Fibroblast of lung (primary cell): ENCODE results near the gene ANKRD53. TPM values are rescaled to one million over a fixed set of nuclear protein-coding genes. Genes with fewer than 3 reads are reported as not detected.

Experiments used
- DNase-seq, 2 donors: peaks; one replicate each; pipeline versions ENCODE4 v3.0.0 to v3.0.0-alpha.2; 2010; ENCODE audit warnings: low read depth in 2 of 2
- H2AFZ ChIP-seq: 2 replicates; pipeline ENCODE4 v1.5.1; 2012; ENCODE audit warnings: low read length, control low read depth, inconsistent platforms
- H3K27ac ChIP-seq: 2 replicates; pipeline ENCODE4 v1.5.1; 2011; ENCODE audit warnings: low read length, control low read depth; ENCODE audit not compliant: insufficient read depth
- H3K27me3 ChIP-seq: 2 replicates; pipeline ENCODE4 v1.5.1; 2011; ENCODE audit warnings: mild to moderate bottlenecking, low read length; ENCODE audit not compliant: control insufficient read depth, insufficient read depth
- H3K36me3 ChIP-seq: 2 replicates; pipeline ENCODE4 v1.5.1; 2011; ENCODE audit warnings: low read length; ENCODE audit not compliant: control insufficient read depth, insufficient read depth
- H3K4me1 ChIP-seq: 2 replicates; pipeline ENCODE4 v1.5.1; 2011; ENCODE audit warnings: low read length; ENCODE audit not compliant: control insufficient read depth, insufficient read depth; ENCODE audit errors: extremely low read depth
- H3K4me2 ChIP-seq: 2 replicates; pipeline ENCODE4 v1.5.1; 2011; ENCODE audit warnings: low read length, control low read depth; ENCODE audit not compliant: insufficient read depth; ENCODE audit errors: extremely low read depth
- H3K4me3 ChIP-seq, 4 experiments: fragments of 200-600 bp in 1 of 4; sonication (generic) in 1 of 4; replicated peaks in 1 of 4; 2 replicates each; pipeline ENCODE4 v1.5.1; 2011 to 2016; ENCODE audit warnings: low read length in 4 of 4, low read depth in 3 of 4, mild to moderate bottlenecking in 3 of 4, control low read depth in 2 of 4, inconsistent platforms in 1 of 4, mixed read lengths in 1 of 4; ENCODE audit not compliant: insufficient read depth in 1 of 4; ENCODE audit errors: control extremely low read depth in 1 of 4
- H3K79me2 ChIP-seq: 2 replicates; pipeline ENCODE4 v1.5.1; 2012; ENCODE audit warnings: mild to moderate bottlenecking, low read length, inconsistent platforms; ENCODE audit not compliant: control insufficient read depth, insufficient read depth
- H3K9ac ChIP-seq: 2 replicates; pipeline ENCODE4 v1.5.1; 2011; ENCODE audit warnings: mild to moderate bottlenecking, low read length, control low read depth; ENCODE audit not compliant: insufficient read depth
- H3K9me3 ChIP-seq: 2 replicates; pipeline ENCODE4 v1.5.1; 2012; ENCODE audit warnings: low read depth, low read length; ENCODE audit not compliant: control insufficient read depth, insufficient read depth
- H4K20me1 ChIP-seq: 2 replicates; pipeline ENCODE4 v1.5.1; 2011; ENCODE audit warnings: low read length; ENCODE audit not compliant: control insufficient read depth, insufficient read depth; ENCODE audit errors: extremely low read depth
- EZH2 ChIP-seq: IDR thresholded peaks from 2 replicates; pipeline ENCODE4 v1.5.1; 2012; ENCODE audit warnings: low read length, control low read depth, mild to moderate bottlenecking; ENCODE audit errors: missing control alignments
- polyA plus RNA-seq, 2 donors: library from polyadenylated mRNA; depleted of rRNA in 1 of 2; stranded (reverse) in 1 of 2; unstranded in 1 of 2; fragments of >200 nt; gene quantifications; 2 replicates each; pipeline ENCODE4 v1.2.1, GENCODE V29; 2011 to 2012; ENCODE audit warnings: missing spikeins in 1 of 2
- total RNA-seq: library from RNA; depleted of rRNA; stranded (reverse); fragments of >200 nt; gene quantifications from 2 replicates; pipeline ENCODE4 v1.2.1, GENCODE V29; 2014
- TF ChIP-seq, protein P1 (sequence below), 2 donors: IDR thresholded peaks in 1 of 2; conservative IDR thresholded peaks in 1 of 2; 1 replicate in 1 of 2; 2 replicates in 1 of 2; pipeline ENCODE4 v1.5.1; 2011 to 2012; ENCODE audit warnings: low read length in 2 of 2, control low read depth in 1 of 2, inconsistent platforms in 1 of 2, low read depth in 1 of 2, mild to moderate bottlenecking in 1 of 2

Gene ANKRD53
- total and polyA plus RNA-seq, 2 donors (not counting 1 experiment from before 2014, with no cell fraction given): 0.58 to 1.3 TPM

GRCh38 chr2:71003966-71004755 is 25.7 kb downstream of the ANKRD53 start:
- H3K27me3 ChIP-seq: no peaks in the 10 kb centered on the region
- no peaks in the 10 kb centered on the region for H3K4me1 ChIP-seq
- H3K4me2 ChIP-seq: no peak overlapping the region
- H4K20me1 ChIP-seq: no peaks in the 10 kb centered on the region
- H3K79me2 ChIP-seq: no peaks in the 10 kb centered on the region
- no peak overlapping the region for H3K4me3 ChIP-seq
- TF ChIP-seq, protein P1, sequence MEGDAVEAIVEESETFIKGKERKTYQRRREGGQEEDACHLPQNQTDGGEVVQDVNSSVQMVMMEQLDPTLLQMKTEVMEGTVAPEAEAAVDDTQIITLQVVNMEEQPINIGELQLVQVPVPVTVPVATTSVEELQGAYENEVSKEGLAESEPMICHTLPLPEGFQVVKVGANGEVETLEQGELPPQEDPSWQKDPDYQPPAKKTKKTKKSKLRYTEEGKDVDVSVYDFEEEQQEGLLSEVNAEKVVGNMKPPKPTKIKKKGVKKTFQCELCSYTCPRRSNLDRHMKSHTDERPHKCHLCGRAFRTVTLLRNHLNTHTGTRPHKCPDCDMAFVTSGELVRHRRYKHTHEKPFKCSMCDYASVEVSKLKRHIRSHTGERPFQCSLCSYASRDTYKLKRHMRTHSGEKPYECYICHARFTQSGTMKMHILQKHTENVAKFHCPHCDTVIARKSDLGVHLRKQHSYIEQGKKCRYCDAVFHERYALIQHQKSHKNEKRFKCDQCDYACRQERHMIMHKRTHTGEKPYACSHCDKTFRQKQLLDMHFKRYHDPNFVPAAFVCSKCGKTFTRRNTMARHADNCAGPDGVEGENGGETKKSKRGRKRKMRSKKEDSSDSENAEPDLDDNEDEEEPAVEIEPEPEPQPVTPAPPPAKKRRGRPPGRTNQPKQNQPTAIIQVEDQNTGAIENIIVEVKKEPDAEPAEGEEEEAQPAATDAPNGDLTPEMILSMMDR (conservative IDR thresholded peaks at IDR 0.05 in 1 of 2, IDR thresholded peaks at IDR 0.05 in 1 of 2; ENCODE audit: low read depth in 1 of 2, low read length in 2 of 2): no peak
- TF ChIP-seq EZH2: no peak
- H3K27ac ChIP-seq: no peak overlapping the region
- no peak overlapping the region for H2AFZ ChIP-seq
- no peaks in the 10 kb centered on the region for H3K9me3 ChIP-seq
- DNase-seq: no peak
- no peak overlapping the region for H3K9ac ChIP-seq
- H3K36me3 ChIP-seq: no peaks in the 10 kb centered on the region

DNA sequence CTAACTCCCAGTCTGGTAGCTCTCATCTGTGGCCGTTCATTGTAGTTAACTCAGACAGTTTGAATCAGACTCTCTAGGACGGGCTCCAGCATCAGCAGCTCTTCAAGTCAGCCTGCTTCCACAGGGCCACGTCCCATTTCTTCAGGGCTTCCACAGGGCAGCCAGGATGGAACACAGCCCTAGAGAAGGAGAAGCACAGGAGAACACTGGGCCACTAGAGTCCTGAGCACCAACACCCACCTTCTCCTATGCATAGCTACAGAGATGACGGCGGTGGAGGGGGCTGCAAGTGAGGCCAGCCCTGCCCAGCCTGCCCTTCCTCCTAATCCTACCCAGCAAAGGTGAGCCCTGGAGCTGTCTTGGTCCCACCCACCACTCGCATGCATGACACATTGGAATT is 26.4 kb downstream of the ANKRD53 start:
- Histone ChIP-seq H3K79me2 (no peaks in the 10 kb centered on the region), H3K4me1 (no peaks in the 10 kb centered on the region), H3K27ac (no peak overlapping the region), H4K20me1 (no peaks in the 10 kb centered on the region), H2AFZ (no peak overlapping the region), H3K9ac (no peak overlapping the region), H3K9me3 (no peaks in the 10 kb centered on the region), H3K4me2 (no peak overlapping the region), H3K27me3 (no peaks in the 10 kb centered on the region), H3K36me3 (no peaks in the 10 kb centered on the region), H3K4me3 (no peak overlapping the region)
- no peak for DNase-seq
- TF ChIP-seq, protein P1 (conservative IDR thresholded peaks at IDR 0.05 in 1 of 2, IDR thresholded peaks at IDR 0.05 in 1 of 2; ENCODE audit: low read depth in 1 of 2, low read length in 2 of 2): no peak
- TF ChIP-seq EZH2: no peak

GRCh38 chr2:71005271-71006202 is 27.1 kb downstream of the ANKRD53 start:
- Histone ChIP-seq H3K4me3 (no peak overlapping the region), H4K20me1 (no peaks in the 10 kb centered on the region), H3K27ac (no peak overlapping the region), H3K27me3 (no peaks in the 10 kb centered on the region), H3K36me3 (no peaks in the 10 kb centered on the region), H3K79me2 (no peaks in the 10 kb centered on the region), H2AFZ (no peak overlapping the region), H3K4me1 (no peaks in the 10 kb centered on the region), H3K9me3 (no peaks in the 10 kb centered on the region), H3K4me2 (no peak overlapping the region), H3K9ac (no peak overlapping the region)
- no peak for TF ChIP-seq EZH2
- TF ChIP-seq, protein P1 (conservative IDR thresholded peaks at IDR 0.05 in 1 of 2, IDR thresholded peaks at IDR 0.05 in 1 of 2; ENCODE audit: low read depth in 1 of 2, low read length in 2 of 2): no peak
- DNase-seq: no peak
